NCI-H1092 (cell line): ENCODE measurements around the gene APELA.
"Not testable (repeated sequence)": the region's sequence is repeated elsewhere in the genome, so short reads cannot be mapped to it uniquely, and the experiment has no call there.

Experiments used
- DNase-seq: peaks from one replicate; lab custom pipeline; 2025; lab: John Stamatoyannopoulos, UW

The APELA gene

GRCh38 chr4:164926301-164926700, 49.3 kb downstream of the APELA start:
- no peak for DNase-seq

GRCh38 chr4:164927101-164927500, 50.1 kb downstream of the APELA start:
- DNase-seq = not testable (repeated sequence)

- DNase-seq = no peak
Observed at GRCh38 chr4:164930647-164931046, 53.7 kb downstream of the APELA start.

GRCh38 chr4:164931551-164932324, 54.8 kb downstream of the APELA start:
- DNase-seq = no peak

- no peak for DNase-seq
Observed at GRCh38 chr4:164933244-164933643, 56.3 kb downstream of the APELA start.

GRCh38 chr4:164935363-164935762, 58.4 kb downstream of the APELA start:
- DNase-seq = no peak

GRCh38 chr4:164935865-164936606, 59.1 kb downstream of the APELA start:
- DNase-seq = not testable (repeated sequence)

GRCh38 chr4:164937576-164938270, 60.7 kb downstream of the APELA start:
- DNase-seq = no peak

- DNase-seq = no peak
Observed at GRCh38 chr4:164943192-164943591, 66.2 kb downstream of the APELA start.

GRCh38 chr4:164945146-164945545, 68.2 kb downstream of the APELA start:
- no peak for DNase-seq

GRCh38 chr4:164946810-164947209, 69.8 kb downstream of the APELA start:
- DNase-seq = no peak
